Neural cell (in vitro differentiated cells): ENCODE results near the gene DNAAF9. TPM values are rescaled to one million over a fixed set of nuclear protein-coding genes. Genes with fewer than 3 reads are reported as not detected.

ENCODE experiments used
- H2AFZ ChIP-seq: fragments of 200-600, 300-800 bp; sonication (generic), shearing (Covaris generic); 2 replicates; pipeline ENCODE4 v1.6.0; 2014; ENCODE audit warnings: low read depth, mild to moderate bottlenecking, antibody characterized with exemption, low read length, moderate library complexity
- H3F3A ChIP-seq: fragments of 200-600 bp; shearing (Covaris generic); 2 replicates; pipeline ENCODE4 v1.6.1; 2016; ENCODE audit warnings: mild to moderate bottlenecking, moderate library complexity, mixed read lengths, antibody characterized with exemption, low read length; ENCODE audit not compliant: insufficient read depth, poor library complexity, severe bottlenecking
- H3K27ac ChIP-seq: fragments of 200-600, 300-800 bp; sonication (generic), shearing (Covaris generic); 2 replicates; pipeline ENCODE4 v1.5.1; 2014; ENCODE audit warnings: mild to moderate bottlenecking, low read length, moderate library complexity
- H3K27me3 ChIP-seq: fragments of 300-800, 200-600 bp; sonication (generic), shearing (Covaris generic); 2 replicates; pipeline ENCODE4 v1.6.0; 2014; ENCODE audit warnings: mild to moderate bottlenecking, low read depth, low read length, moderate library complexity; ENCODE audit not compliant: insufficient read depth
- H3K36me3 ChIP-seq: fragments of 300-800, 200-600 bp; sonication (generic), shearing (Covaris generic); 2 replicates; pipeline ENCODE4 v1.5.1; 2014; ENCODE audit warnings: mild to moderate bottlenecking, antibody characterized with exemption, low read length, moderate library complexity; ENCODE audit not compliant: insufficient read depth
- H3K4me2 ChIP-seq: fragments of 300-800, 200-600 bp; sonication (generic), shearing (Covaris generic); 2 replicates; pipeline ENCODE4 v1.6.0; 2014; ENCODE audit warnings: mild to moderate bottlenecking, low read length
- H3K4me3 ChIP-seq: fragments of 300-800, 200-600 bp; sonication (generic), shearing (Covaris generic); 2 replicates; pipeline ENCODE4 v1.5.1; 2014; ENCODE audit warnings: mild to moderate bottlenecking, low read length, moderate library complexity
- H3K79me2 ChIP-seq: fragments of 200-600 bp; shearing (Covaris generic); replicated peaks from 2 replicates; pipeline ENCODE4 v1.6.0; 2014; ENCODE audit warnings: mild to moderate bottlenecking, low read length, moderate library complexity; ENCODE audit not compliant: insufficient read depth
- H3K9ac ChIP-seq: fragments of 300-800, 200-600 bp; sonication (generic), shearing (Covaris generic); 2 replicates; pipeline ENCODE4 v1.6.1; 2016; ENCODE audit warnings: mild to moderate bottlenecking, low read length, mixed read lengths
- H3K9me2 ChIP-seq: fragments of 200-600 bp; shearing (Covaris generic); 2 replicates; pipeline ENCODE4 v1.6.1; 2016; ENCODE audit warnings: mild to moderate bottlenecking, low read length, mixed read lengths; ENCODE audit not compliant: insufficient read depth
- H3K9me3 ChIP-seq: fragments of 200-600, 300-800 bp; sonication (generic), shearing (Covaris generic); 2 replicates; pipeline ENCODE4 v1.6.1; 2016; ENCODE audit warnings: mild to moderate bottlenecking, mixed run types, low read length, moderate library complexity, mixed read lengths
- H4K20me1 ChIP-seq: fragments of 200-600 bp; shearing (Covaris generic); 2 replicates; pipeline ENCODE4 v1.6.1; 2016; ENCODE audit warnings: mild to moderate bottlenecking, mixed run types; ENCODE audit not compliant: insufficient read depth
- EP300 ChIP-seq: fragments of 450-650 bp; conservative IDR thresholded peaks from 2 replicates; pipeline ENCODE4 v1.6.1; 2014; ENCODE audit warnings: antibody characterized with exemption, mild to moderate bottlenecking, moderate library complexity; ENCODE audit not compliant: poor library complexity, severe bottlenecking
- EZH2 ChIP-seq: fragments of 200-600, 300-800 bp; shearing (Covaris generic), sonication (generic); IDR thresholded peaks from 2 replicates; pipeline ENCODE4 v1.6.1; 2014; ENCODE audit warnings: antibody characterized with exemption, low read length, borderline replicate concordance, mild to moderate bottlenecking; ENCODE audit not compliant: insufficient read depth, poor library complexity, severe bottlenecking
- MXI1 ChIP-seq: fragments of 450-650 bp; conservative IDR thresholded peaks from 2 replicates; pipeline ENCODE4 v1.6.1; 2014; ENCODE audit warnings: antibody characterized with exemption, mild to moderate bottlenecking; ENCODE audit not compliant: poor library complexity, severe bottlenecking
- POLR2AphosphoS5 ChIP-seq: IDR thresholded peaks from 2 replicates; pipeline ENCODE4 v1.6.1; 2012
- RAD21 ChIP-seq: fragments of 450-650 bp; conservative IDR thresholded peaks from 2 replicates; pipeline ENCODE4 v1.6.1; 2014; ENCODE audit warnings: antibody characterized with exemption, mild to moderate bottlenecking, moderate library complexity
- SMC3 ChIP-seq: fragments of 450-650 bp; conservative IDR thresholded peaks from 2 replicates; pipeline ENCODE4 v1.6.1; 2014; ENCODE audit warnings: antibody characterized with exemption, mild to moderate bottlenecking, moderate library complexity; ENCODE audit not compliant: poor library complexity
- TAF1 ChIP-seq: IDR thresholded peaks from 2 replicates; pipeline ENCODE4 v1.6.1; 2012; ENCODE audit warnings: low read depth
- polyA plus RNA-seq: library from polyadenylated mRNA; depleted of rRNA; stranded (reverse); fragments of >200 nt; gene quantifications from 2 replicates; pipeline ENCODE4 v1.2.3, GENCODE V29; 2014
- TF ChIP-seq, protein P1 (sequence below): IDR thresholded peaks from 2 replicates; pipeline ENCODE4 v1.6.1; 2012; ENCODE audit warnings: borderline replicate concordance
- TF ChIP-seq, protein P2 (sequence below): fragments of 450-650 bp; IDR thresholded peaks from 2 replicates; pipeline ENCODE4 v1.5.1; 2014; ENCODE audit warnings: antibody characterized with exemption, mild to moderate bottlenecking, moderate library complexity; ENCODE audit not compliant: poor library complexity, severe bottlenecking

DNAAF9 gene
- polyA plus RNA-seq, 1 donor from 2014 or later, result 58.0 TPM

DNA sequence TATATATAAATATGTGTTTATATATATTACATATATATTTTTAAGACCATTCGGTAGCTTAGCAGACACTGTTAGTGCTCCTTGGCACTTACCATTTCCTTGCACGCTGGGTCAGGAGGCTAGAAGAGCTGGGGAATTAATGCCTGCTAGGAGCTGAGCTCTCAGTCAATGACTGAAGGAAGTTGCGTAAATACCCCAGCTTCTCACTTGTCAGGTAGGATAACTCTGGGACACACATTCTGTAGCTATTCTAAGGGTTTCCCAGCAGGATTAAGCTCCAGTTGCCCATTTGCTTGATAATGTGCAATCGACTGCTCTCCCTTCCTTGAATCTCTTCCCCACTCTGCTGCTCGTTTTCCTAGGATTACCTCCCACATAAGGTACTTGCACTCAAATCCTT is 15.7 kb upstream of the DNAAF9 start:
- no peaks in the 10 kb centered on the region for H3K27me3 ChIP-seq
- H3K4me2 ChIP-seq, result no peak overlapping the region
- H3K9me2 ChIP-seq, result no peaks in the 10 kb centered on the region
- no peaks in the 10 kb centered on the region for H3K36me3 ChIP-seq
- no peaks in the 10 kb centered on the region for H3F3A ChIP-seq
- no peak overlapping the region for H3K4me3 ChIP-seq
- TF ChIP-seq, protein P1, sequence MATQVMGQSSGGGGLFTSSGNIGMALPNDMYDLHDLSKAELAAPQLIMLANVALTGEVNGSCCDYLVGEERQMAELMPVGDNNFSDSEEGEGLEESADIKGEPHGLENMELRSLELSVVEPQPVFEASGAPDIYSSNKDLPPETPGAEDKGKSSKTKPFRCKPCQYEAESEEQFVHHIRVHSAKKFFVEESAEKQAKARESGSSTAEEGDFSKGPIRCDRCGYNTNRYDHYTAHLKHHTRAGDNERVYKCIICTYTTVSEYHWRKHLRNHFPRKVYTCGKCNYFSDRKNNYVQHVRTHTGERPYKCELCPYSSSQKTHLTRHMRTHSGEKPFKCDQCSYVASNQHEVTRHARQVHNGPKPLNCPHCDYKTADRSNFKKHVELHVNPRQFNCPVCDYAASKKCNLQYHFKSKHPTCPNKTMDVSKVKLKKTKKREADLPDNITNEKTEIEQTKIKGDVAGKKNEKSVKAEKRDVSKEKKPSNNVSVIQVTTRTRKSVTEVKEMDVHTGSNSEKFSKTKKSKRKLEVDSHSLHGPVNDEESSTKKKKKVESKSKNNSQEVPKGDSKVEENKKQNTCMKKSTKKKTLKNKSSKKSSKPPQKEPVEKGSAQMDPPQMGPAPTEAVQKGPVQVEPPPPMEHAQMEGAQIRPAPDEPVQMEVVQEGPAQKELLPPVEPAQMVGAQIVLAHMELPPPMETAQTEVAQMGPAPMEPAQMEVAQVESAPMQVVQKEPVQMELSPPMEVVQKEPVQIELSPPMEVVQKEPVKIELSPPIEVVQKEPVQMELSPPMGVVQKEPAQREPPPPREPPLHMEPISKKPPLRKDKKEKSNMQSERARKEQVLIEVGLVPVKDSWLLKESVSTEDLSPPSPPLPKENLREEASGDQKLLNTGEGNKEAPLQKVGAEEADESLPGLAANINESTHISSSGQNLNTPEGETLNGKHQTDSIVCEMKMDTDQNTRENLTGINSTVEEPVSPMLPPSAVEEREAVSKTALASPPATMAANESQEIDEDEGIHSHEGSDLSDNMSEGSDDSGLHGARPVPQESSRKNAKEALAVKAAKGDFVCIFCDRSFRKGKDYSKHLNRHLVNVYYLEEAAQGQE, result no peak
- TF ChIP-seq SMC3, result no peak
- TF ChIP-seq EZH2, result no peak
- no peak for TF ChIP-seq POLR2AphosphoS5
- TF ChIP-seq MXI1, result no peak
- TF ChIP-seq, protein P2, sequence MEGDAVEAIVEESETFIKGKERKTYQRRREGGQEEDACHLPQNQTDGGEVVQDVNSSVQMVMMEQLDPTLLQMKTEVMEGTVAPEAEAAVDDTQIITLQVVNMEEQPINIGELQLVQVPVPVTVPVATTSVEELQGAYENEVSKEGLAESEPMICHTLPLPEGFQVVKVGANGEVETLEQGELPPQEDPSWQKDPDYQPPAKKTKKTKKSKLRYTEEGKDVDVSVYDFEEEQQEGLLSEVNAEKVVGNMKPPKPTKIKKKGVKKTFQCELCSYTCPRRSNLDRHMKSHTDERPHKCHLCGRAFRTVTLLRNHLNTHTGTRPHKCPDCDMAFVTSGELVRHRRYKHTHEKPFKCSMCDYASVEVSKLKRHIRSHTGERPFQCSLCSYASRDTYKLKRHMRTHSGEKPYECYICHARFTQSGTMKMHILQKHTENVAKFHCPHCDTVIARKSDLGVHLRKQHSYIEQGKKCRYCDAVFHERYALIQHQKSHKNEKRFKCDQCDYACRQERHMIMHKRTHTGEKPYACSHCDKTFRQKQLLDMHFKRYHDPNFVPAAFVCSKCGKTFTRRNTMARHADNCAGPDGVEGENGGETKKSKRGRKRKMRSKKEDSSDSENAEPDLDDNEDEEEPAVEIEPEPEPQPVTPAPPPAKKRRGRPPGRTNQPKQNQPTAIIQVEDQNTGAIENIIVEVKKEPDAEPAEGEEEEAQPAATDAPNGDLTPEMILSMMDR, result no peak
- no peak for TF ChIP-seq TAF1
- no peak for TF ChIP-seq EP300
- TF ChIP-seq RAD21, result no peak
- H3K27ac ChIP-seq, result no peak overlapping the region
- no peaks in the 10 kb centered on the region for H3K9me3 ChIP-seq
- H4K20me1 ChIP-seq, result no peaks in the 10 kb centered on the region
- no peaks in the 10 kb centered on the region for H3K79me2 ChIP-seq
- no peak overlapping the region for H3K9ac ChIP-seq
- no peak overlapping the region for H2AFZ ChIP-seq

DNA sequence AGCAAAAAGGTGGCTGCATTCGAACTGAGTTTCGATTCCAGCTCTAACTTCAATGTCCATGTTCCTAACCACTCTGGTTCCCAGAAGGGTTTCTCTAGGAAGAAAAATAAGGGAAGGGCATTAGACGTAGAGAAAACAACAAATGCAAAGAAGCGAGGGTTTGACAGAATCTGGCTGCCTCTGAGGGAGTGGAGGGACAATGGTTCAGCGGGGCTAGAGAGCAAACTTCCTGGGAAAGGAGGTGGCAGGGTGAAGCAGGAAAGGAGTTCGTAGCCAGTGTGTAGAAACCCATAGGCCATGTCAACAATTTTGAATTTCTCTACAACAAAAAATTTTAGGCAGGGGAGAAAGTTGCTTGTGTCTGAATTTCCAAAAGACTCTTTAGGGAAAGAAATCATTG is 14.5 kb upstream of the DNAAF9 start:
- no peaks in the 10 kb centered on the region for H3K27me3 ChIP-seq
- H3K9me3 ChIP-seq, result no peaks in the 10 kb centered on the region
- no peak overlapping the region for H2AFZ ChIP-seq
- H3K79me2 ChIP-seq, result no peaks in the 10 kb centered on the region
- no peak overlapping the region for H3K4me2 ChIP-seq
- H3K27ac ChIP-seq, result no peak overlapping the region
- H4K20me1 ChIP-seq, result no peaks in the 10 kb centered on the region
- no peak for TF ChIP-seq EZH2
- H3K4me3 ChIP-seq, result no peak overlapping the region
- H3K36me3 ChIP-seq, result no peaks in the 10 kb centered on the region
- H3F3A ChIP-seq, result no peaks in the 10 kb centered on the region
- no peaks in the 10 kb centered on the region for H3K9me2 ChIP-seq
- H3K9ac ChIP-seq, result no peak overlapping the region

DNA sequence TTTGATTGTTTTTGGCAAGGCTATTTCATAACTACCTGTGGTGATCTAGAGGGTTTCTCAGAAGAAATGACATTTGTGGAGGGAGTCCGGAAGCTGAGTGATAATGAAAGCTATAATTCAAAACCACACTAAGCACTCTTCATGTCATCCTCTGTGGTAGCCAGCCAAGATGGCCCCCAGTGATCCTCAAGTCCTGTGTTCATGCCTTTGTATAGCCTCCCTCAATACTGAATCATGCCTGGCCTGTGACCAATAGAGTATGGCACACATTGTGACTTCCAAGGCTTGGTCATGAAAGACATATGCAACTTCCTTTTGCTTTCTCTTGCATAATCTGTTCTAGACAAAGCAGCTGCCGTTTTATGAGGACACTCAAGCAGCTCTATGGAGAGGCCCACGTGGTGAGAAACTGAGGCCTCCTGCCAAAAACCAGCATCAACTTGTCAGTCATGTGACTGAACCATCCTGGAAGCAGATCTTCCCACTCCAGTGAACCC is 12.8 kb upstream of the DNAAF9 start:
- Histone ChIP-seq H3F3A (no peaks in the 10 kb centered on the region), H4K20me1 (no peaks in the 10 kb centered on the region), H2AFZ (no peak overlapping the region), H3K27me3 (no peaks in the 10 kb centered on the region), H3K36me3 (no peaks in the 10 kb centered on the region), H3K27ac (no peak overlapping the region), H3K4me3 (no peak overlapping the region), H3K9ac (no peak overlapping the region), H3K79me2 (no peaks in the 10 kb centered on the region), H3K9me3 (no peaks in the 10 kb centered on the region), H3K9me2 (no peaks in the 10 kb centered on the region), H3K4me2 (no peak overlapping the region)
- TF ChIP-seq, protein P1, result no peak
- TF ChIP-seq EP300 (no peak), SMC3 (no peak), POLR2AphosphoS5 (no peak), TAF1 (no peak), RAD21 (no peak), EZH2 (no peak), MXI1 (no peak)
- TF ChIP-seq, protein P2, result no peak
